GM21515 (cell line): ENCODE measurements around the gene SEMA3F.
A peak's percentile ranks its signal among the peaks of the same experiment; 100 is the strongest.
"Not testable (repeated sequence)": the region's sequence is repeated elsewhere in the genome, so short reads cannot be mapped to it uniquely, and the experiment has no call there.

Experiments
- ATAC-seq: cut with Tn5 transposase; IDR thresholded peaks from one replicate; pipeline ENCODE4 v1.9.1; 2021; ENCODE audit not compliant: unreplicated experiment

Gene SEMA3F

GRCh38 chr3:50210176-50210509 is 55.0 kb downstream of the SEMA3F start:
- ATAC-seq: no peak

DNA sequence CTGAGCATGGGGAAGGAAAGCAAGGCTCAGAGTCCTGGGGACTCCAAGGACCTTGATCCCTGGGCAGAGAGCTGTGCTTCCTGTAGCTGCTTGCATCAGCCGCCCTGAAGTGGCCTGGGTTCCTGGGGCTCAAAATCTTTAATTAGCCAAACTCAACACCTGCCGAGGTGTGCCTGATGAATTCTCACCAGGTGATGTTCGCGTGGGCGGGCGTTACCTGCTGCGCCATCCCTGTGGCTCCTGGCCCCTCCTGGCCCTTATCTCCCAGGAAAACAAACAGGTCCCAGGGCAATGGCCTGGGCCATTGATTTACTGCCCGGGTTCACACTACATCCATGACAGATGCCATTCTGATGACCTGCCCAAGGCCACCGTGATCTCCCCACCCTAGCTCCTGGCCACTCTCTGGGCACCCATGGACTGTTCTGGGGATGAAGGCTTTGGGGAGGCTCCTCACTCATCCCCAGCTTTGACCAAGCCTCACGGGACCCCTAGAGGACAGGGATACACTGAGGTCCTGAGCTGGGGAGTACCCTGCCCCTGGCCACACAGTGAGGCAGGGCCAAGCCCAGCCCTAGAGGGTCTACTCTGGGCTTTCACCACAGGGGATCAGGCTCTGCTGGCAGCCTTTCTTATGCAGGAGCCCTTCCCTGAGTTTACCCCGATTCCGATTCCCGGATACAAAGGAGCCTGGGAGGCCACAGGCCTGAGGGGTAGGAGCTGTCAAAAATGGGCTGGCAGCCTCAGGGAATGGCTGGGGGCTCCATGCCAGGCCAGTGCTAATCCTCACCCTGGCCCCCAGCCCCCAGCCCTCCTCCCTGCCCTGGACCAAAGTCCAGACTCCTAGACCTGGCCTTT is 55.6 kb downstream of the SEMA3F start:
- no peak for ATAC-seq

- ATAC-seq: not testable (repeated sequence)
Observed at GRCh38 chr3:50211368-50211717, 56.2 kb downstream of the SEMA3F start.

GRCh38 chr3:50211930-50212329 is 56.8 kb downstream of the SEMA3F start:
- no peak for ATAC-seq

DNA sequence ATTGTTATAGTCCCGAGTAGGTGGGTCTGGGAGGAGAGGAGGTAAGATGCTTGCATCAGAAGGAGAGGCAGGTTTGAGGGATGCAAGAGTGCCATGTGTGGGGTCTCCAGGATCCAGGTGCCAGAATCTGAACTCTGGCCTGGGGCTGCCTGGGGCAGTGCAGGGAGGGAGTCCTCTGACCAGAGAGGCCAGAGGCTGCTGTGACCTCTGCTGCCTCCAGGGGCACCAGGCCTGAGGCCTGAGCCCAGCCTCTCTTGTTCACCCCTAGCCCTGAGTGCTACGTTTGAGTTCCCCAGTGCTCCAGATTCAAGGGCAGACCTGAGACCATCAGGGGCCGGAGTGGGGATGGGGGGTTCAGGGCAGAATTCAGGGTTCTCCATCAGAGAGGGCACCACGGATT is 57.4 kb downstream of the SEMA3F start:
- ATAC-seq: no peak

GRCh38 chr3:50212971-50213370 is 57.8 kb downstream of the SEMA3F start:
- ATAC-seq: no peak

DNA sequence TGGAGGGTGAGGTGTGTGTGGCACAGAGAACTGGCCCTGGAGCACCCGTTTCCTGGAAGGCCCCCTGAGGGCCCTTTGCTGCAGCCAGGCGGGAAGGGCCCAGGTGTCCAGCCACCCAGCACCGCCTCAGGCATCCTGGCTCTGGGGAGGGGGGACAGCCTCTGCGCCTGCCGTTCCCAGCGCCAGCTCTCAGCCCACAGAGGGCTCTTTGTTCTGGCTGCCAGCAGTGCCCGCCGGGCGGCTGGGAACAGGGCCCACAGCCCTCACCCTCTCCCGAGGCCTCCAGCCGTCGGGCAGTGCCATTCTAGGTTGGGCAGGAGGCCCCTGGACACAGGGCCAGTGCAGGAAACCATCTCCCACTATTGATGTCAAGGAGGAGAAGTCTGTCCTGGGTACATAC is 58.2 kb downstream of the SEMA3F start:
- no peak for ATAC-seq

DNA sequence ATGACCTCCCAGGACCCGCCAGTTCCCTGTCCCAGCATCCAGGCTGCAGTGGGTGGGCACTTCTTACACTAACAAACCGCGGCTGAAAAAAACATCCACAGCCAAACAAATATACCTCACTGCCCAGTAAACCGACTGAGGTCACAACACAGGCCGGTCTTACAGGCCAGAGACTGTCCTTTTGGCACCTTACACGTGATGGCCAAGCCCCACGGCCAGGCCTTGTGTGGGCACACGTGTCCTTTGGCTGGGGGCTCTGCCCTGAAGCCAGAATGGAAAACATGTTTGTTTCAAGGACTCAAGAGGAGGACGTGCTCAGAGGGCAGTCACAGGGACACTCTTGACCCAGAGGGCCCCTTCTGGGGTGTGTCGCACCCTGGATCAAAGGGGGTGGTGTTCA is 59.7 kb downstream of the SEMA3F start:
- no peak for ATAC-seq

GRCh38 chr3:50215529-50215928 is 60.4 kb downstream of the SEMA3F start:
- no peak for ATAC-seq

DNA sequence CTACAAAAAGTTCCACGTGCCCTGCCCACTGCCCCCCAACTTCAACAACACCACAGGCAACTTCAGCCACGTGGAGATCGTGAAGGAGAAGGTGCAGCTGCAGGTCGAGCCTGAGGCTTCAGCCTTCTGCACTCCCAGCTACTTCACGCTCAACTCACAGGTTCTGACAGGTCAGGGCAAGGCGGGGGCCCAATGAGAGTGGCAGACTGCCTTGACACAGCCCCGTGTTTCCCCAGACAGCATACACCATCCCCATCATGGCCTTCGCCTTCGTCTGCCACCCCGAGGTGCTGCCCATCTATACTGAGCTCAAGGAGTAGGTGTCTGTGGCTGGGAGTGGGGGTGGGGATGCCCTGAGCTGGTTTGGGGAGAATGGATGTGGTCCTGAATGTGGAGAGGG is 62.6 kb downstream of the SEMA3F start:
- ATAC-seq: no peak

DNA sequence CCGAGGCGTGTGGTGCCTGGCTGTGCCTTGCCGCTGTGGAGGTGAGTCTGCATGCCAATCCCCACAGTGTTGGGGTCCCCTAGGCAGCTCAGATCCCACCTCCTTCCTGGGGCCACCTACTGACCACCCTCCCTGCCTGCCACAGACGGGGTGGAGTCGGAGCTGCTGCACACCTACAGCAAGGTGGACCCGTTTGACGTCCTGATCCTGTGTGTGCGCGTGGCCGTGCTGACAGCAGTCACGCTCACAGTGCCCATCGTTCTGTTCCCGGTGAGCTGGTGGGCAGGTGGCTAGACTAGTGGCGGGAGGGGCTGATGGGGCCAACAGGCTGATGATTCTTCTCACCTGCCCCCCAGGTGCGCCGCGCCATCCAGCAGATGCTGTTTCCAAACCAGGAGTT is 63.3 kb downstream of the SEMA3F start:
- no peak for ATAC-seq

- no peak for ATAC-seq
Observed at GRCh38 chr3:50219285-50219684, 64.2 kb downstream of the SEMA3F start.

DNA sequence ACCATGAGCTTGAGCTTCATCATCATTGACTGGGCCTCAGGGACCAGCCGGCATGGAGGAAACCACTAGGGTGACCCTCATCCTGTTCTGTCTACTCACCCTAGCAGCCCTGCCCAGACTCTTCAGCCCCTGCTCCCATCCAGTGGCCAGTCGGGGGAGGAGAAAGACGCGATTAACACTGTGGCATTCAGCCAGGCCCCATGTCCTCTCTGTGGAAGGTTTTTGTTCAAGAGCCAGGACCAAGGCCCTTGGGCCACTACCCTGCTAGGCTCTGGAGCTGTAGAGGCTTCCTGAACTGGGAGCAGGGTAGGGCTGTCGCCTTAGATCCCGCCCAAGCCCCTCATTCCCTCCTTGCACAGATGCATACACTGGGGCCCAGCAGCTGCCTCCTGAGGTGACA is 65.0 kb downstream of the SEMA3F start:
- ATAC-seq: no peak

DNA sequence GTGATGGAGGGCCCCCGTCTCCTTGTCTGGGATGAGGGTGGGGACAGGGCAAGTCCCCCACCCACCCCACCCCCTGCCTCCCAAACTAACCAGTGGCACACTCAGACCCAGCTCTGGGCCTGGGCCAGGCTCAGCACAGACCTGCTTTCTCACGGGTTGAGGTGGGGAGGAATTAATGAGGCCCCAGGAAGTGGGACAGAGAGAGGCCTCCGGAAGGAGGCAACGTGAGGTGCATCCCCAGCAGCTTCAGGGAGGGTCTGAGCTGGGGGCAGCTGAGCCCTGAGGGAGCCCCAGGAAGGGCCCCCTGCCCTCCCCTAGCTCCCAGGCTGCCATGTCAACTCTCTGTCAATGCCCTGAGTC is 65.9 kb downstream of the SEMA3F start:
- ATAC-seq: no peak

DNA sequence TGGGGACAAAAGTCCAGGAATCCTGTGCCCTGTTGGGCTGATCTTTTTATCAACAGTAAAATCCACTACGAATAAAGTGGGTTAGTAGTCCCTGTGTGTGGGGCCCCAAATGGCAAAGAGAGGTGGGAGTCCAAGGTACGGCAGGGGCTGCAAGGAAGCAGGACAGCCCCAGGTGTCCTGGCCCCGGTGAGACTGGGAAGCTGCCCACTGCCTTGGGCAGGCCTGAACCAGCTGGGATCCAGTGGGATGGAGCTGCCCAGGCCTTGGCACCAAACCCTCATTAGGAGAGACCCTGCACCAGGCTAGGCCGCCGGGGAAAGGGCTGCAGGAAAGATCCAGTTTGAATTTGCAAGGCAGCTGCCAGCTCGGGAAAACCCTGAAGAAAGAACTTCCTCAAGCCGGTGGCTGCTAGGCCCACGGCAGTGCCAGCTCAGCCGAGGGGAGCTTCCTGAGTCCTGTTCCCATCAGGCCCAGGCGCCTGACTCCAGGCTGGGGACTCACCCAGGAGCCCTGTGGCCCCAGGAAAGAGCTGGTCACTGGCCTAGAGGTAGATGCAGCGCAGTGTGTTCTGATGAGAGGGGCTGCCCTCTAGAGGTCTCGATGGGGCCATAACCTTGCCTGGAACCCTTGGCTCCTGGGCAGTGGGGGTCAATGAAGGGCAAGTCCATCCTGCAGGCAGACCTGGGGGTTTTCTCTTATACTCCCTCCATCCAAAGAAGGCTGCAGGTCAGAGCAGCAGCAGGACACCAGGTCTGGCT is 66.5 kb downstream of the SEMA3F start:
- ATAC-seq: no peak

GRCh38 chr3:50222169-50222528 is 67.0 kb downstream of the SEMA3F start:
- ATAC-seq: no peak

DNA sequence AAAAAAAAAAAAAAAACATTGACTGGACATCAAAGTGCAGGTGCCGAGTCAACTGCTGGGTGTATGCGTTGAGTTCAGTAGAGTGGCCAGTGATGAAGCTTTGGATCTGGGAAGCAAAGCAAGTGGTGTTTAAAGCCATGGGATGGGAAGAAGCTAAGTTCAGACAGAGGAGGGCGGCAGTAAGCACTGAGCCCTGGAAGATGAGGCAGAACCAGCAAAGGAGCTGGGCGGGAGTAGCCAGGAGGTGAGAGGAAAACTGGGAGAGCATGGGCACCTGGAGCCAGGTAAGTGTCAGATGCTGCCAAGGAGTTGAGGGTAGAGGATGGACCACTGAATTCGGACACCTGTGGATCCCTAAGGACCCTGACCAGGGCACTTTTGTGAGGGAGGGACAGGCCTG is 69.5 kb downstream of the SEMA3F start:
- no peak for ATAC-seq

DNA sequence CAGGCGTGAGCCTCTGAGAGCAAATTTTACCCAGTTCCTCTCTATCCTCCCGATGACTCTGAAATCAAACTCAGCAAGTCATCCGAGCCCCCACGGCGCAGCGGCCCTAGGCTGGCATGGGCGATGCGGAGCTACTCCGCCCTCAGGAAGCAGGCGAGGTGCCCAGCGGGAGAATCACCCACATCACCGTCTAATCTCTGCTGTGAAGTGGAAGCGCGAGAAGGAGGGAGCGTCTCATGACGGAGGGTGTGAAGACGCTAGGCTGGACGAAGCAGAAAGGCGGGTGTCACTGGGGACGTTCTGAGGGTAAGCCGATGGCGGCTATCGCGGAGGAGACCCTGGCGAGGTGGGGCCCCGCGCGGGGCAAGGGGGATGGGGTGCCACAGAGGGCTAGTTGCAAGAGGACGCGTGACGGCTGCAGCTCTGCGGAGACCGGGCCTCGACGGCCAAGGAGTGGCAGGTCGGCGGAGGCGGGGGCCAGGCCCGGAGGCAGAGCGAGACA is 71.8 kb downstream of the SEMA3F start:
- no peak for ATAC-seq

DNA sequence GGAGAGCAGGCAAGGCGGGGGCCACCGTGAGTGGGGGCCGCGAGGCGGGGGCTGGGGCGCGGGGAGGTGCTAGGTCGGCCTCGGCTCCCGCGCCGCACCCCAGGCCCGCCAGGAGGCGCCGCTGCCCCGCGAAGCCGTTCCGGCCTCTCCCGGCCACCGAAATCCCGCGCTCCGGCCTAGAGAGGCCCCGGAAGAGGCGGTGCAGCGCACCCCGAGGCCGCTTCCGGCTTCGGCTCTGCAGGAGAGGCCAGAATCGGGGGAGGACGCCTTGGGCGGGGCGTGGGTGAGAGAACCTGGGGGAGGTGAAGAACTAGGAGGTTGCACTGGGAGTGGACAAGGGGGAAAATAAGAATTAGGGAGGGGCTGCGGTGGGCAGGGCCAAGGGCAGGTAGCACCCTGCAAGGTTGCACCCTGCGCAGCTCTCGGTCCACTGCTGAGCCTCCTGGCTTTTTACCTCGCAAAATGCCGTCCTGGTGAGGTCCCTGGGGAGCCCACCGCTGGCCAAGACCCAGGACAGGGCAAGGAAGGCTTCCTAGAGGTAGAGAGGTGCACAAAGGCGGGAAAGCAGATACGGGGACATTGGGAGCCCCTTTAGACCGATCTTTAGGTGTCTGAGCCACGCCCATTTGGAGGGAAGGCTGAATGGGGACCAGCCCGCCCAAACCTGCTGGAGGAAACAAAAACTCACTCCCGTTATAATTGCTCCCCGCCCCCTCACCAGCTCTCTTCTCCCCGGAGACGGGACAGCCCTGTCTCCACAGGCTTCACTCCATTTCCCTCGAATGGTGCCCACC is 72.5 kb downstream of the SEMA3F start:
- peak; percentile 84 for ATAC-seq

- ATAC-seq: not testable (repeated sequence)
Observed at GRCh38 chr3:50228184-50228763, 73.2 kb downstream of the SEMA3F start.

DNA sequence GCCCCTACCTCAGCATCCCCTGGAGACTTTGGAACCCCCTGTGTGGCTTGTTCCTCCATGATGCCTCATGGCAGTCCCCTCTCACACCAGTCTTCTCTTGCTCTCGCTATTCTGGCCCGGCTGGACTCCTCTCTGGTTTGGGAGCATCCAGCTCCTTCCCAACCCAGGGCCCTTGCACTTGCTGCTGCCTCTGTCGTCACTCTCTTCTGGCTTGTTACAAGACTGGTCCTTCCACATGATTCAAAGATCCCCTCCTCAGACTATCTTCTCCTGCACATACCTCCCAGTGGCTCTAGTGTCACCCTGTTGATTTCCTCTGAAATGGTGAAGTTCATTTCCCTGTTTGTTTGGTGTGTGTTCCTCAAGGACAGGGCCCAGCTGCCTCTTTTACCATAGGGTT is 74.4 kb downstream of the SEMA3F start:
- no peak for ATAC-seq
